ENCODE results near the gene MAP3K13.
"Not testable (repeated sequence)": the region's sequence is repeated elsewhere in the genome, so short reads cannot be mapped to it uniquely, and the experiment has no call there.

MAP3K13 gene

GRCh38 chr3:185371306-185372074 is 8.6 kb downstream of the MAP3K13 start:
- Histone ChIP-seq H2AK5ac (ENCODE audit: low read length) (no peak overlapping the region), H3K27me3 (ENCODE audit: insufficient read depth, low read length) (no peaks in the 10 kb centered on the region), H3K36me3 (ENCODE audit: control insufficient read depth in 1 of 2, insufficient read depth in 2 of 2, low read length in 2 of 2) (no peaks in the 10 kb centered on the region), H3K79me1 (ENCODE audit: low read length) (no peaks in the 10 kb centered on the region), H3K4me1 (ENCODE audit: control insufficient read depth in 1 of 2, insufficient read depth in 2 of 2, low read length in 2 of 2) (no peaks in the 10 kb centered on the region), H3K79me2 (ENCODE audit: control insufficient read depth, insufficient read depth, low read length, poor library complexity) (no peaks in the 10 kb centered on the region), H3K9ac (ENCODE audit: low read length) (no peak overlapping the region), H3K18ac (ENCODE audit: low read length) (no peak overlapping the region), H3K4me3 (ENCODE audit: low read depth, low read length) (no peak overlapping the region), H2BK12ac (ENCODE audit: low read length) (no peak overlapping the region), H4K12ac (ENCODE audit: low read depth, low read length) (no peak overlapping the region), H3K23ac (ENCODE audit: low read length) (no peak overlapping the region), H3K27ac (ENCODE audit: low read depth, low read length) (no peak overlapping the region), H2BK5ac (ENCODE audit: low read depth, low read length, poor library complexity) (no peak overlapping the region), H4K91ac (ENCODE audit: low read depth, low read length) (no peak overlapping the region), H4K8ac (ENCODE audit: low read depth, low read length) (no peak overlapping the region), H3K14ac (ENCODE audit: low read length) (no peak overlapping the region), H3K4me2 (ENCODE audit: low read length) (no peak overlapping the region), H3K4ac (ENCODE audit: low read depth, low read length) (no peak overlapping the region), H2BK120ac (ENCODE audit: insufficient read depth, low read length, poor library complexity) (no peak overlapping the region), H3K9me3 (ENCODE audit: insufficient read depth, low read depth, low read length) (no peaks in the 10 kb centered on the region), H2AFZ (ENCODE audit: insufficient read depth, low read length, poor library complexity) (no peak overlapping the region)
- no peak for DNase-seq
- WGBS (ENCODE audit: extremely low coverage, insufficient coverage, insufficient read length), result no CpG with 5 or more reads among the region's 2 CpGs

GRCh38 chr3:185381320-185382058 is 18.6 kb downstream of the MAP3K13 start:
- Histone ChIP-seq H3K4ac (ENCODE audit: low read depth, low read length) (no peak overlapping the region), H3K14ac (ENCODE audit: low read length) (no peak overlapping the region), H3K27me3 (ENCODE audit: insufficient read depth, low read length) (no peaks in the 10 kb centered on the region), H3K9ac (ENCODE audit: low read length) (no peak overlapping the region), H3K4me1 (ENCODE audit: control insufficient read depth in 1 of 2, insufficient read depth in 2 of 2, low read length in 2 of 2) (no peaks in the 10 kb centered on the region), H2BK12ac (ENCODE audit: low read length) (no peak overlapping the region), H2AK5ac (ENCODE audit: low read length) (no peak overlapping the region), H3K4me3 (ENCODE audit: low read depth, low read length) (no peak overlapping the region), H3K36me3 (ENCODE audit: control insufficient read depth in 1 of 2, insufficient read depth in 2 of 2, low read length in 2 of 2) (no peaks in the 10 kb centered on the region), H3K18ac (ENCODE audit: low read length) (no peak overlapping the region), H3K4me2 (ENCODE audit: low read length) (no peak overlapping the region), H4K91ac (ENCODE audit: low read depth, low read length) (no peak overlapping the region), H3K23ac (ENCODE audit: low read length) (no peak overlapping the region), H3K27ac (ENCODE audit: low read depth, low read length) (no peak overlapping the region), H2BK120ac (ENCODE audit: insufficient read depth, low read length, poor library complexity) (no peak overlapping the region), H2BK5ac (ENCODE audit: low read depth, low read length, poor library complexity) (no peak overlapping the region), H3K79me2 (ENCODE audit: control insufficient read depth, insufficient read depth, low read length, poor library complexity) (no peaks in the 10 kb centered on the region), H3K79me1 (ENCODE audit: low read length) (no peaks in the 10 kb centered on the region), H2AFZ (ENCODE audit: insufficient read depth, low read length, poor library complexity) (no peak overlapping the region), H4K12ac (ENCODE audit: low read depth, low read length) (no peak overlapping the region), H3K9me3 (ENCODE audit: insufficient read depth, low read depth, low read length) (peaks cover 1% of the 10 kb centered on the region), H4K8ac (ENCODE audit: low read depth, low read length) (no peak overlapping the region)
- no CpG with 5 or more reads among the region's 2 CpGs for WGBS (ENCODE audit: extremely low coverage, insufficient coverage, insufficient read length)
- no peak for DNase-seq

DNA sequence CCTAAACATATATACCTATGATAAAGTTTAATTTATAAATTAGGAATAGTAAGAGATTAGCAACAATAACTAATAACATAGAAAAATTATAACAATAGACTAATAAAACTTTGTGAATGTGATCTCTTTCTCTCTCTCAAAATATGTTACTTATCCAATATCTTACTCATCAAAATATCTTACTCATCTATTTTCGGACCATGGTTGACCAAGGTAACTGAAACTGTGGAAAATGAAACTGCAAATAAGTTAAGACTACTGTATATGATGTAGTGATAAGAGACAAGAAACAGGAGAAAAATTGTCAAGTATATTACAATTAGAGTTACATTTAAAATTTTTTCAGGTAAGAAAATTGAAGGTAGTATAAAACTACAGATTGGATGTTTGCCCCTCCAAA is 19.2 kb downstream of the MAP3K13 start:
- no peak overlapping the region for H3K9ac ChIP-seq (ENCODE audit: low read length)
- no peak overlapping the region for H3K18ac ChIP-seq (ENCODE audit: low read length)
- no peak for DNase-seq
- H3K4me2 ChIP-seq (ENCODE audit: low read length), result no peak overlapping the region
- H3K4me3 ChIP-seq (ENCODE audit: low read depth, low read length), result no peak overlapping the region
- no peaks in the 10 kb centered on the region for H3K79me2 ChIP-seq (ENCODE audit: control insufficient read depth, insufficient read depth, low read length, poor library complexity)
- no peaks in the 10 kb centered on the region for H3K36me3 ChIP-seq (ENCODE audit: control insufficient read depth in 1 of 2, insufficient read depth in 2 of 2, low read length in 2 of 2)
- H2BK120ac ChIP-seq (ENCODE audit: insufficient read depth, low read length, poor library complexity), result no peak overlapping the region
- H4K8ac ChIP-seq (ENCODE audit: low read depth, low read length), result no peak overlapping the region
- no peaks in the 10 kb centered on the region for H3K4me1 ChIP-seq (ENCODE audit: control insufficient read depth in 1 of 2, insufficient read depth in 2 of 2, low read length in 2 of 2)
- WGBS (ENCODE audit: extremely low coverage, insufficient coverage, insufficient read length), result no CpG with 5 or more reads among the region's 1 CpG
- no peak overlapping the region for H4K91ac ChIP-seq (ENCODE audit: low read depth, low read length)
- H2BK12ac ChIP-seq (ENCODE audit: low read length), result no peak overlapping the region
- H3K9me3 ChIP-seq (ENCODE audit: insufficient read depth, low read depth, low read length), result peaks cover 1% of the 10 kb centered on the region
- H2AK5ac ChIP-seq (ENCODE audit: low read length), result no peak overlapping the region
- no peak overlapping the region for H3K14ac ChIP-seq (ENCODE audit: low read length)
- H3K27me3 ChIP-seq (ENCODE audit: insufficient read depth, low read length), result no peaks in the 10 kb centered on the region
- H3K27ac ChIP-seq (ENCODE audit: low read depth, low read length), result no peak overlapping the region
- no peak overlapping the region for H3K4ac ChIP-seq (ENCODE audit: low read depth, low read length)
- no peak overlapping the region for H2AFZ ChIP-seq (ENCODE audit: insufficient read depth, low read length, poor library complexity)
- H2BK5ac ChIP-seq (ENCODE audit: low read depth, low read length, poor library complexity), result no peak overlapping the region
- no peaks in the 10 kb centered on the region for H3K79me1 ChIP-seq (ENCODE audit: low read length)
- no peak overlapping the region for H3K23ac ChIP-seq (ENCODE audit: low read length)
- H4K12ac ChIP-seq (ENCODE audit: low read depth, low read length), result no peak overlapping the region

- DNase-seq; H2AK5ac ChIP-seq (ENCODE audit: low read length); H3K36me3 ChIP-seq (ENCODE audit: control insufficient read depth in 1 of 2, insufficient read depth in 2 of 2, low read length in 2 of 2); H3K9ac ChIP-seq (ENCODE audit: low read length); H3K4ac ChIP-seq (ENCODE audit: low read depth, low read length); H3K14ac ChIP-seq (ENCODE audit: low read length); H3K4me1 ChIP-seq (ENCODE audit: control insufficient read depth in 1 of 2, insufficient read depth in 2 of 2, low read length in 2 of 2); H3K9me3 ChIP-seq (ENCODE audit: insufficient read depth, low read depth, low read length); H3K27me3 ChIP-seq (ENCODE audit: insufficient read depth, low read length); H3K18ac ChIP-seq (ENCODE audit: low read length); H3K79me2 ChIP-seq (ENCODE audit: control insufficient read depth, insufficient read depth, low read length, poor library complexity); H2BK12ac ChIP-seq (ENCODE audit: low read length); H4K12ac ChIP-seq (ENCODE audit: low read depth, low read length); H3K4me2 ChIP-seq (ENCODE audit: low read length); H3K23ac ChIP-seq (ENCODE audit: low read length); H2AFZ ChIP-seq (ENCODE audit: insufficient read depth, low read length, poor library complexity); H4K8ac ChIP-seq (ENCODE audit: low read depth, low read length); H3K27ac ChIP-seq (ENCODE audit: low read depth, low read length); H2BK120ac ChIP-seq (ENCODE audit: insufficient read depth, low read length, poor library complexity); H3K79me1 ChIP-seq (ENCODE audit: low read length); H4K91ac ChIP-seq (ENCODE audit: low read depth, low read length); H3K4me3 ChIP-seq (ENCODE audit: low read depth, low read length); H2BK5ac ChIP-seq (ENCODE audit: low read depth, low read length, poor library complexity): not testable (repeated sequence)
- WGBS (ENCODE audit: extremely low coverage, insufficient coverage, insufficient read length), result no CpG with 5 or more reads among the region's 3 CpGs
Measured at GRCh38 chr3:185386515-185386914, 23.6 kb downstream of the MAP3K13 start.

Data from trophoblast cell (in vitro differentiated cells and primary cell).